NOMO-1 treated with dmso at 0.1 percent for 144 hours (cell line): ENCODE results near the gene NRXN3.

Experiments
- DNase-seq: peaks from one replicate; lab custom pipeline; 2025; ENCODE audit not compliant: unreplicated experiment; lab: John Stamatoyannopoulos, UW

NRXN3 gene

GRCh38 chr14:79044894-79045624, 874.9 kb downstream of the NRXN3 start:
- DNase-seq = no peak

- no peak for DNase-seq
Measured at GRCh38 chr14:79050787-79051727, 880.9 kb downstream of the NRXN3 start.

GRCh38 chr14:79051742-79052141, 881.6 kb downstream of the NRXN3 start:
- DNase-seq = no peak

- no peak for DNase-seq
Measured at GRCh38 chr14:79056879-79057278, 886.7 kb downstream of the NRXN3 start.

- DNase-seq = no peak
Measured at GRCh38 chr14:79057333-79057732, 887.2 kb downstream of the NRXN3 start.

- no peak for DNase-seq
Measured at GRCh38 chr14:79062226-79062625, 892.1 kb downstream of the NRXN3 start.

- DNase-seq = no peak
Measured at GRCh38 chr14:79064214-79064613, 894.0 kb downstream of the NRXN3 start.

- no peak for DNase-seq
Measured at GRCh38 chr14:79074510-79074909, 904.3 kb downstream of the NRXN3 start.

- DNase-seq = no peak
Measured at GRCh38 chr14:79076428-79076827, 906.3 kb downstream of the NRXN3 start.

GRCh38 chr14:79077096-79077495, 906.9 kb downstream of the NRXN3 start:
- no peak for DNase-seq

- no peak for DNase-seq
Measured at GRCh38 chr14:79080040-79080439, 909.9 kb downstream of the NRXN3 start.

GRCh38 chr14:79082883-79083282, 912.7 kb downstream of the NRXN3 start:
- DNase-seq = no peak

GRCh38 chr14:79083356-79083755, 913.2 kb downstream of the NRXN3 start:
- no peak for DNase-seq

GRCh38 chr14:79084861-79085260, 914.7 kb downstream of the NRXN3 start:
- DNase-seq = no peak

- DNase-seq = no peak
Measured at GRCh38 chr14:79089576-79089975, 919.4 kb downstream of the NRXN3 start.

GRCh38 chr14:79090641-79091180, 920.5 kb downstream of the NRXN3 start:
- no peak for DNase-seq

GRCh38 chr14:79091381-79091963, 921.3 kb downstream of the NRXN3 start:
- DNase-seq = no peak

- DNase-seq = no peak
Measured at GRCh38 chr14:79093531-79093930, 923.4 kb downstream of the NRXN3 start.

- DNase-seq = no peak
Measured at GRCh38 chr14:79094951-79095350, 924.8 kb downstream of the NRXN3 start.

GRCh38 chr14:79096811-79097210, 926.6 kb downstream of the NRXN3 start:
- DNase-seq = no peak

GRCh38 chr14:79098324-79098723, 928.2 kb downstream of the NRXN3 start:
- no peak for DNase-seq
